Measurements from ENCODE around the gene NNMT.

GRCh38 chr11:114273071-114273470 lies 23.1 kb upstream of the NNMT start:
- TF ChIP-seq CTCF (IDR thresholded peaks at IDR 0.05; ENCODE audit: extremely low read depth in 1 of 2, insufficient read depth in 1 of 2, low read depth in 1 of 2, low read length in 2 of 2) (no peak), POLR2AphosphoS5 (IDR thresholded peaks at IDR 0.05; ENCODE audit: insufficient read depth, low read depth, low read length) (no peak), MYC (IDR thresholded peaks at IDR 0.05; ENCODE audit: low read depth, low read length) (no peak), POLR2A (IDR thresholded peaks at IDR 0.05; ENCODE audit: low read depth, low read length) (no peak), FOS (IDR thresholded peaks at IDR 0.05; ENCODE audit: borderline replicate concordance, insufficient read depth, low read length) (no peak), JUN (IDR thresholded peaks at IDR 0.05; ENCODE audit: borderline replicate concordance, insufficient read depth, insufficient read length, low read depth) (no peak)

Measured in endothelial cell of umbilical vein (primary cell).